A549 (cell line): ENCODE data around the gene ADGRE1.

Experiments
- EHMT2 ChIP-seq: fragments of 200-600 bp; sonication (generic); IDR thresholded peaks from 2 replicates; pipeline ENCODE4 v1.6.1; 2016; ENCODE audit warnings: antibody characterized with exemption, low read depth, mild to moderate bottlenecking, moderate library complexity
- EP300 ChIP-seq, 2 experiments: fragments of >200 bp; sonication (Bioruptor Twin); formaldehyde crosslinking; IDR thresholded peaks; 2 replicates in 1 of 2; 3 replicates in 1 of 2; pipeline ENCODE4 v1.6.1; 2016 to 2017
- ESRRA ChIP-seq: fragments of 150-350 bp; IDR thresholded peaks from 2 replicates; pipeline ENCODE4 v1.6.1; 2014; ENCODE audit warnings: mild to moderate bottlenecking, low read length, borderline replicate concordance

GRCh38 chr19:6862673-6863078 is 24.7 kb upstream of the ADGRE1 start:
- no peak for TF ChIP-seq EHMT2
- no peak for TF ChIP-seq EP300 (IDR thresholded peaks at IDR 0.05)
- TF ChIP-seq ESRRA = no peak
